ENCODE measurements around the gene EHF.
"Not testable (repeated sequence)": the region's sequence is repeated elsewhere in the genome, so short reads cannot be mapped to it uniquely, and the experiment has no call there.

DNA sequence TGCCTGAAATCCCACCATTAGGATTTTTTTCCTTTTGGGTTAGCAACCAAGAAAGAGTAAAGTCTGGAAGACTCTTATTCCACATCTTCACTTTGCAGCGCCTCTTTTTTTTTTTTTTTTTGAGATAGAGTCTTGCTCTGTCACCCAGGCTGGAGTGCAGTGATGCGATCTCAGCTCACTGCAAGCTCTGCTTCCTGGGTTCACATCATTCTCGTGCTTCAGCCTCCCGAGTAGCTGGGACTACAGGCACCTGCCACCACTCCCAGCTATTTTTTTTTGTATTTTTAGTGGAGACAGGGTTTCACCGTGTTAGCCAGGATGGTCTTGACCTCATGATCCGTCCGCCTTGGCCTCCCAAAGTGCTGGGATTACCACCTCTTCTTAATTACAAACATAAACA, 31.7 kb upstream of the EHF start:
- TF ChIP-seq EZH2phosphoT487 (IDR thresholded peaks at IDR 0.05; ENCODE audit: insufficient read depth, low read depth); EZH2 (IDR thresholded peaks at IDR 0.05; ENCODE audit: insufficient read depth, poor library complexity, severe bottlenecking): not testable (repeated sequence)
